Panc1 (cell line): ENCODE results near the gene CDC123. TPM values are rescaled to one million over a fixed set of nuclear protein-coding genes. Genes with fewer than 3 reads are reported as not detected.
"Not testable (repeated sequence)": the region's sequence is repeated elsewhere in the genome, so short reads cannot be mapped to it uniquely, and the experiment has no call there.

Source experiments
- ATAC-seq: fragments of 200-7000 bp; cut with Tn5 transposase; 2 replicates; pipeline ENCODE4 v1.9.1; 2020; ENCODE audit warnings: mild to moderate bottlenecking, moderate library complexity
- BruUV-seq: library from RNA; stranded (reverse); fragments of 400-500 nt; replicated peaks from 2 replicates; lab custom pipeline; 2021; lab: Mats Ljungman, UMichigan
- CTCF ChIA-PET: fragments of 300-600 bp; sonication (Branson Sonifier 250); formaldehyde crosslinking; loops from one replicate; lab custom pipeline; 2022; ENCODE audit warnings: antibody characterized with exemption; lab: Charles Lee
- POLR2A ChIA-PET: fragments of 300-600 bp; sonication (Branson Sonifier 250); formaldehyde crosslinking; loops from one replicate; lab custom pipeline; 2022; ENCODE audit warnings: antibody characterized with exemption; lab: Charles Lee
- DNase-seq: peaks from one replicate; pipeline ENCODE4 v3.0.0-alpha.2; 2010; ENCODE audit warnings: low read depth, low spot score
- H3K27ac ChIP-seq: 2 replicates; pipeline ENCODE4 v1.5.1; 2011; ENCODE audit warnings: mild to moderate bottlenecking, low read length, inconsistent platforms
- H3K27me3 ChIP-seq: fragments of 200-500 bp; sonication (Bioruptor generic); 2 replicates; pipeline ENCODE4 v1.6.0; 2014; ENCODE audit warnings: low read length, inconsistent platforms; ENCODE audit not compliant: control insufficient read depth, insufficient read depth
- H3K36me3 ChIP-seq: fragments of 200-500 bp; sonication (Bioruptor generic); 2 replicates; pipeline ENCODE4 v1.5.1; 2014; ENCODE audit warnings: inconsistent platforms, mild to moderate bottlenecking, low read length, moderate library complexity; ENCODE audit not compliant: control insufficient read depth, insufficient read depth
- H3K4me1 ChIP-seq: 2 replicates; pipeline ENCODE4 v1.5.1; 2011; ENCODE audit warnings: inconsistent platforms, mild to moderate bottlenecking, low read length, moderate library complexity; ENCODE audit not compliant: control insufficient read depth, insufficient read depth
- H3K4me3 ChIP-seq, 2 experiments: 2 replicates each; pipeline ENCODE4 v1.5.1; 2011 to 2012; ENCODE audit warnings: low read depth in 2 of 2, low read length in 2 of 2, mild to moderate bottlenecking in 2 of 2, inconsistent platforms in 1 of 2, moderate library complexity in 1 of 2
- H3K9me3 ChIP-seq: fragments of 200-500 bp; sonication (Bioruptor generic); 2 replicates; pipeline ENCODE4 v1.5.1; 2014; ENCODE audit warnings: low read depth, mild to moderate bottlenecking, inconsistent platforms, low read length, moderate library complexity; ENCODE audit not compliant: control insufficient read depth, insufficient read depth
- POLR2AphosphoS5 ChIP-seq: IDR thresholded peaks from 2 replicates; pipeline ENCODE4 v1.6.1; 2012; ENCODE audit warnings: mild to moderate bottlenecking, low read depth, low read length, moderate library complexity
- REST ChIP-seq, 2 experiments: IDR thresholded peaks; 2 replicates each; pipeline ENCODE4 v1.6.1; 2011 to 2012; ENCODE audit warnings: low read depth in 2 of 2, control low read depth in 1 of 2, low read length in 1 of 2, mild to moderate bottlenecking in 1 of 2, moderate library complexity in 1 of 2; ENCODE audit not compliant: insufficient read depth in 1 of 2
- SIN3A ChIP-seq: IDR thresholded peaks from 2 replicates; pipeline ENCODE4 v1.6.1; 2012; ENCODE audit warnings: low read depth, mild to moderate bottlenecking, low read length, moderate library complexity, borderline replicate concordance; ENCODE audit not compliant: insufficient read depth
- TCF7L2 ChIP-seq: IDR thresholded peaks from 2 replicates; pipeline ENCODE4 v1.6.1; 2011; ENCODE audit warnings: mild to moderate bottlenecking, low read depth, low read length, inconsistent platforms
- in situ Hi-C: cut with HindIII; loops from 2 replicates; pipeline ENCODE4 v1.10.0; 2016; ENCODE audit warnings: low sequenced_read_pairs, low pct_unique_long_range_greater_than_20kb
- intact Hi-C: fragments of 100-400 bp; cut with micrococcal nuclease; formaldehyde crosslinking; loops from one replicate; pipeline ENCODE4 v1.10.0; 2022; ENCODE audit not compliant: unreplicated experiment
- total RNA-seq: library from RNA; stranded (reverse); gene quantifications from one replicate; pipeline ENCODE4 v1.2.1, GENCODE V29; 2021; ENCODE audit not compliant: unreplicated experiment
- TF ChIP-seq, protein P1 (sequence below): fragments of 450-650 bp; IDR thresholded peaks from 2 replicates; pipeline ENCODE4 v1.5.1; 2017; ENCODE audit warnings: mild to moderate bottlenecking

Gene CDC123
- total RNA-seq, 1 experiment from 2014 or later = 66.3 TPM

GRCh38 chr10:12165999-12166775 is 29.8 kb upstream of the CDC123 start:
- H3K27ac ChIP-seq = no peak overlapping the region
- in situ Hi-C loops (no loop called here), intact Hi-C loops (no loop called here)
- no peaks in the 10 kb centered on the region for H3K27me3 ChIP-seq
- no peaks in the 10 kb centered on the region for H3K4me1 ChIP-seq
- no peaks in the 10 kb centered on the region for H3K9me3 ChIP-seq
- H3K4me3 ChIP-seq = no peak overlapping the region
- ATAC-seq = no peak
- peaks cover 13% of the 10 kb centered on the region for H3K36me3 ChIP-seq
- POLR2A ChIA-PET = no interaction called here
- DNase-seq = no peak
- TF ChIP-seq, protein P1, sequence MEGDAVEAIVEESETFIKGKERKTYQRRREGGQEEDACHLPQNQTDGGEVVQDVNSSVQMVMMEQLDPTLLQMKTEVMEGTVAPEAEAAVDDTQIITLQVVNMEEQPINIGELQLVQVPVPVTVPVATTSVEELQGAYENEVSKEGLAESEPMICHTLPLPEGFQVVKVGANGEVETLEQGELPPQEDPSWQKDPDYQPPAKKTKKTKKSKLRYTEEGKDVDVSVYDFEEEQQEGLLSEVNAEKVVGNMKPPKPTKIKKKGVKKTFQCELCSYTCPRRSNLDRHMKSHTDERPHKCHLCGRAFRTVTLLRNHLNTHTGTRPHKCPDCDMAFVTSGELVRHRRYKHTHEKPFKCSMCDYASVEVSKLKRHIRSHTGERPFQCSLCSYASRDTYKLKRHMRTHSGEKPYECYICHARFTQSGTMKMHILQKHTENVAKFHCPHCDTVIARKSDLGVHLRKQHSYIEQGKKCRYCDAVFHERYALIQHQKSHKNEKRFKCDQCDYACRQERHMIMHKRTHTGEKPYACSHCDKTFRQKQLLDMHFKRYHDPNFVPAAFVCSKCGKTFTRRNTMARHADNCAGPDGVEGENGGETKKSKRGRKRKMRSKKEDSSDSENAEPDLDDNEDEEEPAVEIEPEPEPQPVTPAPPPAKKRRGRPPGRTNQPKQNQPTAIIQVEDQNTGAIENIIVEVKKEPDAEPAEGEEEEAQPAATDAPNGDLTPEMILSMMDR = no peak
- no peak for TF ChIP-seq REST (IDR thresholded peaks at IDR 0.05; ENCODE audit: insufficient read depth in 1 of 2, low read depth in 2 of 2, low read length in 1 of 2)
- no peak for TF ChIP-seq SIN3A
- no TSS peak for BruUV-seq
- CTCF ChIA-PET = no interaction called here

- intact Hi-C loops, H3K4me3 ChIP-seq, CTCF ChIA-PET, ATAC-seq, in situ Hi-C loops, POLR2A ChIA-PET, H3K36me3 ChIP-seq, H3K27ac ChIP-seq, H3K27me3 ChIP-seq, DNase-seq, H3K9me3 ChIP-seq, BruUV-seq, H3K4me1 ChIP-seq: not testable (repeated sequence)
Measured at GRCh38 chr10:12171512-12171911, 24.5 kb upstream of the CDC123 start.

GRCh38 chr10:12177642-12178041 is 18.3 kb upstream of the CDC123 start:
- no peaks in the 10 kb centered on the region for H3K9me3 ChIP-seq
- no peaks in the 10 kb centered on the region for H3K27me3 ChIP-seq
- DNase-seq (no peak), ATAC-seq (no peak)
- intact Hi-C loops = no loop called here
- POLR2A ChIA-PET = no interaction called here
- in situ Hi-C loops = no loop called here
- CTCF ChIA-PET = no interaction called here
- no peaks in the 10 kb centered on the region; the same call in 1 of the 2 replicates for H3K36me3 ChIP-seq
- no peaks in the 10 kb centered on the region for H3K4me1 ChIP-seq
- H3K27ac ChIP-seq = no peak overlapping the region
- BruUV-seq = no TSS peak
- TF ChIP-seq TCF7L2 = no peak
- no peak for TF ChIP-seq SIN3A
- TF ChIP-seq REST (IDR thresholded peaks at IDR 0.05; ENCODE audit: insufficient read depth in 1 of 2, low read depth in 2 of 2, low read length in 1 of 2) = no peak
- TF ChIP-seq, protein P1 = no peak
- no peak for TF ChIP-seq POLR2AphosphoS5
- no peak overlapping the region for H3K4me3 ChIP-seq
